Retinal pigment epithelial cell (primary cell): ENCODE measurements around the gene ELP4.

Experiments used
- DNase-seq: peaks from one replicate; pipeline ENCODE4 v3.0.0-alpha.2; 2010; ENCODE audit warnings: low read depth
- H3K4me3 ChIP-seq: 2 replicates; pipeline ENCODE4 v1.5.1; 2011; ENCODE audit warnings: mild to moderate bottlenecking, low read length, control low read depth, moderate library complexity
- TF ChIP-seq, protein P1 (sequence below): conservative IDR thresholded peaks from 2 replicates; pipeline ENCODE4 v1.5.1; 2011; ENCODE audit warnings: low read depth, low read length, control low read depth, inconsistent platforms

ELP4 gene

DNA sequence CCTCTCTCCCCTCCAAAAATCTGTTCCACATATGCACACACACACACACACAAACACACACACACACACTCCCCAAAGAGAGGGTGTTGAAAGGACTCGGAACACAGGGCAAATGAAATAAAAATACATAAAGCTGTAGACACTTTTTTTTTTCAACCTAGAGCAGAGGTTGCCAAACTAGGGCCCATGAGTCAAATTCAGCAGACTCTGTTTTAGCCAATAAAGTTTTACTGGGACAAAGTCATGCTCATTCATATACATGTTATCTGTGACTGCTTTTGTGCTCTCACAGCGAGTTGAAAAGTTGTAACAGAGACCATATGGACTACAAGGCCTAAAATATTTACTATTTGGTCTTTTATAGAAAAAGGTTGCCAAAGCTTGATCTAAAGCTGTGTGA lies 9.0 kb upstream of the ELP4 start:
- TF ChIP-seq, protein P1, sequence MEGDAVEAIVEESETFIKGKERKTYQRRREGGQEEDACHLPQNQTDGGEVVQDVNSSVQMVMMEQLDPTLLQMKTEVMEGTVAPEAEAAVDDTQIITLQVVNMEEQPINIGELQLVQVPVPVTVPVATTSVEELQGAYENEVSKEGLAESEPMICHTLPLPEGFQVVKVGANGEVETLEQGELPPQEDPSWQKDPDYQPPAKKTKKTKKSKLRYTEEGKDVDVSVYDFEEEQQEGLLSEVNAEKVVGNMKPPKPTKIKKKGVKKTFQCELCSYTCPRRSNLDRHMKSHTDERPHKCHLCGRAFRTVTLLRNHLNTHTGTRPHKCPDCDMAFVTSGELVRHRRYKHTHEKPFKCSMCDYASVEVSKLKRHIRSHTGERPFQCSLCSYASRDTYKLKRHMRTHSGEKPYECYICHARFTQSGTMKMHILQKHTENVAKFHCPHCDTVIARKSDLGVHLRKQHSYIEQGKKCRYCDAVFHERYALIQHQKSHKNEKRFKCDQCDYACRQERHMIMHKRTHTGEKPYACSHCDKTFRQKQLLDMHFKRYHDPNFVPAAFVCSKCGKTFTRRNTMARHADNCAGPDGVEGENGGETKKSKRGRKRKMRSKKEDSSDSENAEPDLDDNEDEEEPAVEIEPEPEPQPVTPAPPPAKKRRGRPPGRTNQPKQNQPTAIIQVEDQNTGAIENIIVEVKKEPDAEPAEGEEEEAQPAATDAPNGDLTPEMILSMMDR = no peak
- DNase-seq = no peak

DNA sequence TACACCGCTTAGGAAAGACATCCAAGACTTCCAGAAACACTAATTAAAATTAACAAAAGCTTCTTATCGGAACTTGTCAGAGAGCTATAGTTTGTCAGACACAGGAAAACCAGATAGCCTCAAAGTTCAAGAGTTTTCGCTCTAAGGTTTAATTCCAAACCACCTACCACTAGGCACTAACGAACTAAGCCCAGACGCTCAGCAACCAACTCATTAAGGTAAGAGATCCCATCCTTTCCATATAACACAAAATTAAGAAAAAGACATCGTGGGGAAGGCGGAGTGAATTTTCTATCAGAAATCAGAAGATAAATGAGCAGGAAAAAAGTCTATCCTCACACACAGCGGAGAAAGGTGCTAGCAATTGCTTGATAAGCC lies 527 bp upstream of the ELP4 start:
- DNase-seq = no peak
- peak overlapping the region; percentile 96 for H3K4me3 ChIP-seq
- TF ChIP-seq, protein P1 = no peak

More for the DNA sequence above, 9.0 kb upstream of the ELP4 start:
- H3K4me3 ChIP-seq = no peak overlapping the region

DNA sequence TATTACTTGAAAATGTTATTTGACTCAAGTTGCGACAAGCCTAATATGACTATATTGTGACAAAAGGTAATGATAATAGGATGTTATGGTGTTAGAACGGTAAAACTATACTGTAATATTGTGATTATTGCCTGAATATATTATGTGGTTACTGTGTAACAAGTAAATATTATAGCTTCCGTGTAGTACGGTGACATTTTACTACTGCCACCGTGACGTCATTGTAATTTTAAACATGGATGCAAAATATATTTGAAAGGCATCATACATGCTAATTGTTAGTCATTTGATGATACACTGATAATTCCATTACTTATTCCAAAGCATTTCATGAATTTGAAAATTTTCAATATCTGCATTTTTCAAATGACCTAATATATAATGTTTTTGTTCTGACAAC lies 2.5 kb downstream of the ELP4 start:
- H3K4me3 ChIP-seq = no peak overlapping the region
- no peak for DNase-seq
- TF ChIP-seq, protein P1 = no peak

DNA sequence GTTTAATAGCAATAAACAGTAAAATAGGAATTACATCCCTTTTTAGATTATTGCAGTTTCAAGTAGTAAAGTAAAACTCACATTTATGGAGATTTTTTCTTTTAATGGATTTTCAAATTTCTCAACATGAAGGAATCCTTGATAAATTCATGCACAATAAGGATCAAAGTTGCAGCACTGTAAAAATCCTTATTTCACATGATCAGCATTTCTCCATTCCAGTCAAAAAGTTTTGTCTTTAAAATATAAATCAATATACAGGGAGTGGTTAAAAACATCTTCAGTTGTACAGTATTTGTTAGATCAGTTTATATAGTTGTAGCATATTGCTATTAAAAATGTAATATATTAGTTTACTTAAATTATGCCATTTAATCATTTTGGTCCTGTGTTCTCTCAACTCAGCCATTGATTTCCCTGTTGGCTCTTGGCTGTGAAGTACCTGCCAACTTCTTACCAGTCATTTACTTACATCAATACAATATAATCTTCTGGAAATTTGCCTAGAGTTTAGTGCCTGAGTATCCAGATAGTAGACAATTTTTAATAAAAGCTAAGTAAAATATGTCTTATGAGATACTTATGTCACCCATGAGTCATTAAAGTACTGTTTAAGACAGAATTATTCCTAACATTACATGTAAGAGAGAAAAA lies 12.1 kb downstream of the ELP4 start:
- no peak for DNase-seq
- TF ChIP-seq, protein P1 = no peak
- no peak overlapping the region for H3K4me3 ChIP-seq

DNA sequence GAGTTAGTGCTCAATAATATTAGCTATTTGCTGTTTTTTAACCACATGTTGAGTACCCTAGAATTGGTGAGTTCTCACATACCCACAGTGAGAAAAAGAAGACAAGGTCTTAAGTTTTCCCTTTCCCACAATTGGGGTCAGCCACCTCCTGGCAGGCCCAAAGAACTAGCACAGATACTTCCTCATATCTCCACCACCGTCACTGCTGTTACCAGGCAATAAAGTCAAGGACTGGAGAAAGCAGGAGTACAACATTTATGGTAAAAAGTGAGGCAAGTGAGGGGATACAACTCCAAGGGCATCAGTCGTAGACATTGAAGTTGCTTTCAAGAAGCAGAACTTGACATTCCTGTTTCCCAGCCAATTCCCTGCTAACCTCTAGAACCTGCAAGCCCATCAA lies 19.6 kb downstream of the ELP4 start:
- TF ChIP-seq, protein P1 = no peak
- no peak overlapping the region for H3K4me3 ChIP-seq
- no peak for DNase-seq

DNA sequence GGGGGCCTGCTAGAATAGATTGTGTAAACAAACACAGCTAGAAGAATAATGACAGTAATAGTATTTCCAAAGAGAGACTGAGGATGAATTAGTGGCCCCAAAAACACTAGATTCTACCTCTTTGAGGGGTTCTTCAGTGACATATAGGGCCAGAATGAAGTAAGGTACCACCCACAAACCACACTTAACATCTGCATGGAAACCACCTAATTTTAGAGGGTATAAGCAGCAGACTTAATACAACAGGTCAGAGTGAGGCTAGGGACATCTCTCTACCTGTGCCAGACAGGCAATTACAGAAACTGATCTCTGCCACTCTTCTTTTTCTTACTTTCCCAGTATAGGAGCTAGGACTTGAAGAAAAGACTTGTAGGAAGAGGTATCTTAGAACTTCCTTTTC lies 20.1 kb downstream of the ELP4 start:
- DNase-seq = no peak
- TF ChIP-seq, protein P1 = no peak
- H3K4me3 ChIP-seq = no peak overlapping the region

DNA sequence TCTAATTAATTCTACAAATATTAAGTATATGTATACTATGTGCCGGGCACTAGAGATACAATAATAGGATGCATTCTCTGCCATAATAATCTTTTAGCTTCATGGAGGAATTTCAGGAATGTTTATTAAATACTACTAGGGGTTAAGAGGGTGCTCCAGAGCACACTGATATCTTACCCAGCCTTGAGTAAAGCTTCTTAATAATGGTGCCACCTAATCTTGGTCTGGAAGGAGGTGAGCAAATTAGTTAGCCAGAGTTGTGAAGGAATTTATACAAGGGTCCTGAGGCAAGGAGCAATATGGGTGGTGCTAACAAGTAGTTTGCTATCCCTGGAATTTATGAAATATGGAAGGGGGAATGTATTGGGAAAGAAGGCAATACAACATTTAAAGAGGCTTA lies 21.7 kb downstream of the ELP4 start:
- TF ChIP-seq, protein P1 = no peak
- no peak overlapping the region for H3K4me3 ChIP-seq
- peak; percentile 64 for DNase-seq
